CD4-positive, alpha-beta memory T cell (primary cell): ENCODE data around the gene MRPS7. TPM values are rescaled to one million over a fixed set of nuclear protein-coding genes. Genes with fewer than 3 reads are reported as not detected.

Experiments used
- CTCF ChIA-PET: fragments of 350-600 bp; sonication (Branson Sonifier 250); formaldehyde crosslinking; loops from one replicate; lab custom pipeline; 2021; ENCODE audit warnings: inconsistent platforms; ENCODE audit not compliant: partially characterized antibody; lab: Charles Lee
- POLR2A ChIA-PET: fragments of 350-600 bp; sonication (Branson Sonifier 250); formaldehyde crosslinking; loops from one replicate; lab custom pipeline; 2021; ENCODE audit not compliant: partially characterized antibody; lab: Charles Lee
- DNase-seq, 5 donors: peaks; one replicate each; pipeline versions ENCODE4 v3.0.0 to v3.0.0-alpha.2; 2020 to 2022; ENCODE audit warnings: mixed read lengths in 1 of 5
- H3K27ac ChIP-seq: one replicate; pipeline ENCODE4 v1.7.0; 2013; ENCODE audit warnings: low read depth, low read length
- H3K27me3 ChIP-seq: 2 replicates; pipeline ENCODE4 v1.7.0; 2013; ENCODE audit warnings: mild to moderate bottlenecking, low read length, moderate library complexity; ENCODE audit not compliant: insufficient read depth
- H3K36me3 ChIP-seq: 2 replicates; pipeline ENCODE4 v1.7.0; 2013; ENCODE audit warnings: mild to moderate bottlenecking, low read length, moderate library complexity; ENCODE audit not compliant: insufficient read depth
- H3K4me1 ChIP-seq: 2 replicates; pipeline ENCODE4 v1.7.0; 2013; ENCODE audit warnings: mild to moderate bottlenecking, low read length, moderate library complexity; ENCODE audit not compliant: insufficient read depth
- H3K4me3 ChIP-seq, 2 donors: one replicate each; pipeline ENCODE4 v1.7.0; 2013; ENCODE audit warnings: low read length in 2 of 2, mild to moderate bottlenecking in 1 of 2
- H3K9me3 ChIP-seq, 2 donors: one replicate each; pipeline ENCODE4 v1.7.0; 2013; ENCODE audit warnings: low read length in 2 of 2, control low read depth in 1 of 2; ENCODE audit not compliant: control insufficient read depth in 1 of 2
- H3K27ac Mint-ChIP-seq, 7 donors: one replicate each; pipeline ENCODE4 v1.8.0; 2020 to 2021; ENCODE audit warnings: mixed read lengths in 7 of 7, mild to moderate bottlenecking in 6 of 7, inconsistent platforms in 3 of 7, moderate library complexity in 3 of 7
- H3K27me3 Mint-ChIP-seq, 2 donors: one replicate each; pipeline ENCODE4 v1.8.0; 2020 to 2021; ENCODE audit warnings: mixed read lengths in 2 of 2
- H3K36me3 Mint-ChIP-seq, 2 donors: one replicate each; pipeline ENCODE4 v1.8.0; 2020 to 2021; ENCODE audit warnings: mixed read lengths in 2 of 2, inconsistent platforms in 1 of 2, mild to moderate bottlenecking in 1 of 2
- H3K4me1 Mint-ChIP-seq, 4 donors: one replicate each; pipeline ENCODE4 v1.8.0; 2020 to 2021; ENCODE audit warnings: mixed read lengths in 4 of 4, mild to moderate bottlenecking in 1 of 4
- H3K4me3 Mint-ChIP-seq, 8 donors: one replicate each; pipeline ENCODE4 v1.8.0; 2020 to 2021; ENCODE audit warnings: mixed read lengths in 8 of 8, mild to moderate bottlenecking in 7 of 8, moderate library complexity in 6 of 8, inconsistent platforms in 3 of 8
- H3K9me3 Mint-ChIP-seq, 8 donors: one replicate each; pipeline ENCODE4 v1.8.0; 2020 to 2021; ENCODE audit warnings: mixed read lengths in 8 of 8, mild to moderate bottlenecking in 5 of 8, inconsistent platforms in 3 of 8, moderate library complexity in 1 of 8
- intact Hi-C: fragments of 100-400 bp; cut with micrococcal nuclease; formaldehyde crosslinking; loops from one replicate; pipeline ENCODE4 v1.15.1; 2023
- polyA plus RNA-seq, 2 donors: library from polyadenylated mRNA; unstranded; fragments of 300-500 nt; fragmentation: Illumina TruSeq; gene quantifications; one replicate each; pipeline ENCODE4 v1.2.3, GENCODE V29; 2021
- total RNA-seq, 2 experiments: library from RNA; stranded (reverse); gene quantifications; one replicate each; pipeline ENCODE4 v1.2.3, GENCODE V29; 2021

Gene MRPS7
- total and polyA plus RNA-seq, 4 experiments from 2014 or later: 34.1 to 150 (median 71.7) TPM

DNA sequence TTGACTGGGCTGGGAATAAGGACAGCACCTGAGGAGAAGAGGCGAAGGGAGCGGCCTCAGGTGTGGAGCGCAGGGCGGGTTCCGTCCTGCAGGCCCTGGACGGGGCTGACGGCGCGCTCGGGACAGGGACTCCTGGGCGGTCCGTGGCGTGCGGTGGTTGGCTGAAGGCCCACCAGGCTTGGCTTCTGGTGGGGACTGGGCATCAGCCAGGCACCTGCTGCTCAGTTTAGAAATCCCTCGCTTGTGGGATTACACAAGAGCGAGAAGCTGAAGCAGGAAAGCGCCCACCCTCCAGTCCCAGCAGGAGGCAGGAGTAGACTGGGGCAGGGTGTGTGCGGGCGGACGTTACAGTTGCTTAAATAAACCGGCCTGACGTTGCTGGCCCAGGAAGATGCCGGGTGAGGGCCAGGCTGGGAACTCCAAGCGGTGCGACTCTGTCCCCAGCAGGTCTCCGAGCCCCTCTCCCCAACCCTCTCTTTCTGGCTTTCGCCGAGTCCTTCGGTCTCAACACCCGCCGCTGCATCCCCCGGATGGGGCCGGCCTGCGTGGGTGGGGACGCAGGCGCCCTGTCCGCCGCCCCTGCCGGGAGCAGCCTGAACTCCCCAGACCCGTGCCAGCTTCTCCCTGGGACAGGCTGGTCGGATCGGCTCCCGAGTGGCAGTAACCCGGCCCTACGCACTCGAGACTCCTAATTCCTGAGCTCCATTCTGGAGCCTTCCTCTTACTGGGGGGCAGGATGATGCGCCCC, 8.7 kb downstream of the MRPS7 start:
- peak overlapping the region; percentile 61 to 89 for H3K4me3 ChIP-seq
- no peaks in the 10 kb centered on the region for H3K27me3 ChIP-seq
- peak overlapping the region; percentile 89 for H3K27ac ChIP-seq
- DNase-seq: peak in 3 of 5 donors; percentile 13 to 56 (median 15)
- H3K4me3 Mint-ChIP-seq: peak overlapping the region; percentile 76 to 85 (median 82)
- ChIA-PET CTCF (interaction anchor here (0.6 to 5.1 kb wide), 29 partner anchors 9 to 309 kb away, joined by 3 to 59 read pairs (median 4); partner anchors contain the start of genes GGA3, JPT1, MRPS7 and NUP85), POLR2A (interaction anchor here (0.5 to 6.3 kb wide), 39 partner anchors 9 to 988 kb away, joined by 3 to 193 read pairs (median 6); partner anchors contain the start of genes ARMC7, FDXR, GGA3 and GRB2)
- no peaks in the 10 kb centered on the region for H3K27me3 Mint-ChIP-seq
- H3K36me3 ChIP-seq: peaks cover 15% of the 10 kb centered on the region
- intact Hi-C loops: loop anchor here (1.0 to 2.0 kb wide), 2 partner anchors 88 to 142 kb away; partner anchors contain the start of gene SUMO2
- H3K36me3 Mint-ChIP-seq: peaks cover 3 to 29% of the 10 kb centered on the region in 2 donors
- H3K4me1 ChIP-seq: peaks cover 27% of the 10 kb centered on the region
- H3K9me3 ChIP-seq: no peaks in the 10 kb centered on the region
- H3K27ac Mint-ChIP-seq: peak overlapping the region; percentile 66 to 92 (median 88)
- H3K9me3 Mint-ChIP-seq: no peaks in the 10 kb centered on the region
- peaks cover 10 to 35% (median 22%) of the 10 kb centered on the region in 4 donors for H3K4me1 Mint-ChIP-seq

GRCh38 chr17:75270966-75271232, 9.2 kb downstream of the MRPS7 start, which contains the start of gene MIF4GD:
MIF4GD (minus strand) TSS chr17:75271231; CDS start chr17:75270195, 1,036 bp downstream.
- Histone ChIP-seq H3K4me1 (peaks cover 27% of the 10 kb centered on the region), H3K27me3 (no peaks in the 10 kb centered on the region), H3K9me3 (no peaks in the 10 kb centered on the region), H3K4me3 (peak within 1 kb of the TSS; percentile 61 to 89), H3K36me3 (peaks cover 11% of the 10 kb centered on the region), H3K27ac (peak within 1 kb of the TSS; percentile 89)
- H3K4me3 Mint-ChIP-seq: peak within 1 kb of the TSS; percentile 80 to 91 (median 84)
- H3K27me3 Mint-ChIP-seq: no peaks in the 10 kb centered on the region
- ChIA-PET CTCF (interaction anchor here (0.6 to 5.1 kb wide), 27 partner anchors 10 to 310 kb away, joined by 3 to 59 read pairs (median 4); partner anchors contain the start of genes GGA3, JPT1, MRPS7 and NUP85), POLR2A (interaction anchor here (0.5 to 6.3 kb wide), 40 partner anchors 10 to 989 kb away, joined by 3 to 193 read pairs (median 6); partner anchors contain the start of genes ARMC7, FDXR, GGA3 and GRB2)
- H3K9me3 Mint-ChIP-seq: no peaks in the 10 kb centered on the region
- peaks cover 10 to 35% (median 22%) of the 10 kb centered on the region in 4 donors for H3K4me1 Mint-ChIP-seq
- peaks cover 3 to 24% of the 10 kb centered on the region in 2 donors for H3K36me3 Mint-ChIP-seq
- intact Hi-C loops: loop anchor here (1.0 to 2.0 kb wide), 4 partner anchors 10 to 141 kb away; partner anchors contain the start of genes GGA3, MRPS7, SLC25A19 and SUMO2
- DNase-seq: no peak
- H3K27ac Mint-ChIP-seq: peak within 1 kb of the TSS; percentile 80 to 94 (median 90)

DNA sequence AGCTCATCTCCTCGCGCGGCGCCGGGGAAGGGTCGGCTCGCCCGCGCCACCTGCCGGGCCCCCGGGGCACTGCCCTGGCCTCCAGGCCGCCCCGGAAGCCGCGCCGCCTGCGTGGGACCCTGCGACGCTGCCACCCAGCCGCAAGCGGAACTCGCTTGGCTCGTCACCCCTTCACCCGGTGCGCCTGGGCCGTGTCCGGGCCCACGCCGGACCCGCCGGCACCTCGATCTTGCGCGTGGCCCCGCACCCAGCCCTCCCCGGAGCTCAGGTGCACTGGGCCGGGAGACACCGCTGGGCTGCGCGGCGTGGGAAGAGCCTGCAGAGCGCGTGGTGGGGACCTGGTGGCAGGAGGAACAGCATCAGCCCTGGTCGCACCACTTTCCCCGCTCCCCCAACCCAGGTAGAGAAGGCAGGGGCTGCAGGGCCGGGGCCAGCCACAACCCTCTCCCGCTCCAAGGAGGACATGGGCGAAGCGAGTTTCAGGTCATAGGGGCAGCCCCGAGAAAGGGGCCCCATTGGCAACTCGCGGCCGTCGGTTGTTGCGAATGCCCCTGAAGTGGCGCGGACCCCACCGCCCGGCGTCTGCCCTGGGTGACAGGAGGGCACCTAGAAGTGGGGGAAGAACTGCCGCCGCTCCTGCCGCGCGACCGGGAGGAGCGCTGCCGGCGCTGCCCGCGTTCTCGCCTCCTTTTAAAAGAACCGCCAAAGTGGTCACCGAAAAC, 9.7 kb downstream of the MRPS7 start:
- H3K27me3 ChIP-seq: no peaks in the 10 kb centered on the region
- H3K4me1 Mint-ChIP-seq: peaks cover 10 to 35% (median 22%) of the 10 kb centered on the region in 4 donors
- peak overlapping the region; percentile 80 to 91 (median 84) for H3K4me3 Mint-ChIP-seq
- H3K4me3 ChIP-seq: peak overlapping the region; percentile 42 to 82
- peak overlapping the region; percentile 25 to 94 (median 88) for H3K27ac Mint-ChIP-seq
- intact Hi-C loops: loop anchor here (1.0 to 2.0 kb wide), 3 partner anchors 10 to 89 kb away; partner anchors contain the start of genes GGA3, MRPS7, SLC25A19 and SUMO2
- POLR2A ChIA-PET: interaction anchor here (0.5 to 6.3 kb wide), 41 partner anchors 10 to 1776 kb away, joined by 3 to 193 read pairs (median 5); partner anchors contain the start of genes ARMC7, FDXR, GGA3 and GRB2
- no peaks in the 10 kb centered on the region for H3K9me3 Mint-ChIP-seq
- DNase-seq: peak; percentile 86 to 94 (median 88)
- CTCF ChIA-PET: interaction anchor here (0.6 to 5.1 kb wide), 28 partner anchors 10 to 310 kb away, joined by 3 to 59 read pairs (median 4); partner anchors contain the start of genes GGA3, JPT1, MRPS7 and NUP85
- peak overlapping the region; percentile 89 for H3K27ac ChIP-seq
- H3K36me3 ChIP-seq: peaks cover 6% of the 10 kb centered on the region
- no peaks in the 10 kb centered on the region for H3K27me3 Mint-ChIP-seq
- H3K9me3 ChIP-seq: no peaks in the 10 kb centered on the region
- H3K36me3 Mint-ChIP-seq: peaks cover 3 to 21% of the 10 kb centered on the region in 2 donors
- peaks cover 27% of the 10 kb centered on the region for H3K4me1 ChIP-seq

GRCh38 chr17:75271955-75272847, 10.5 kb downstream of the MRPS7 start:
- Mint-ChIP-seq H3K9me3 (no peaks in the 10 kb centered on the region), H3K27me3 (no peaks in the 10 kb centered on the region), H3K36me3 (peaks cover 0 to 15% of the 10 kb centered on the region in 2 donors), H3K4me1 (peaks cover 10 to 35% (median 22%) of the 10 kb centered on the region in 4 donors), H3K4me3 (peak overlapping the region; percentile 80 to 91 (median 84)), H3K27ac (peak overlapping the region; percentile 60 to 94 (median 88))
- Histone ChIP-seq H3K4me1 (peaks cover 27% of the 10 kb centered on the region), H3K9me3 (no peaks in the 10 kb centered on the region), H3K27ac (peak overlapping the region; percentile 82), H3K4me3 (peak overlapping the region; percentile 42 to 82), H3K27me3 (no peaks in the 10 kb centered on the region), H3K36me3 (no peaks in the 10 kb centered on the region)
- CTCF ChIA-PET: interaction anchor here (0.6 to 5.1 kb wide), 9 partner anchors 18 to 158 kb away, joined by 3 to 59 read pairs (median 5); partner anchors contain the start of gene SLC25A19
- POLR2A ChIA-PET: interaction anchor here (0.6 to 6.3 kb wide), 11 partner anchors 9 to 1776 kb away, joined by 3 to 193 read pairs (median 15); partner anchors contain the start of genes GGA3, GRB2, MRPS7 and SLC25A19
- DNase-seq: no peak
- intact Hi-C loops: loop anchor here (1.0 to 2.0 kb wide), 3 partner anchors 11 to 89 kb away; partner anchors contain the start of genes GGA3, MRPS7, SLC25A19 and SUMO2

DNA sequence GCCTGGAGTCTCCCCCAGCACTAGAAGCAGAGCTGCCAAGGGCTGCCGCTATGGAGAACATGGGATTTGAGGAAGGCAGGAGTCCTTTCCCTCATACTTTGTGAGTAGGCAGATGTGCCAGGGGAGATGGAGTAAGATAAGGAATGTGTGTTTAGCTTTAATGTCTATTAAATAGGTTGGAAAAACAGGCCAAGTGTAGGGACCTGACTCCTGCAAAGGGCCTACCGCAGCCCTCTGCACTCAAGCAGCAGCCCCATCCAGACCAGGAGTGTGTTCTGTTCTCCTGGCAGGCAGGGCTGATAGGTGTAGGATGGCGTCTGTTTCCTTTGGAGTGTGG, 11.1 kb downstream of the MRPS7 start:
- intact Hi-C loops: no loop called here
- Mint-ChIP-seq H3K27me3 (no peaks in the 10 kb centered on the region), H3K36me3 (peaks cover 0 to 14% of the 10 kb centered on the region in 2 donors), H3K4me3 (peak overlapping the region; percentile 42 to 84 (median 76)), H3K9me3 (no peaks in the 10 kb centered on the region), H3K27ac (peak overlapping the region in 5 of 7 donors; percentile 72 to 84 (median 80)), H3K4me1 (peaks cover 10 to 35% (median 22%) of the 10 kb centered on the region in 4 donors)
- Histone ChIP-seq H3K9me3 (no peaks in the 10 kb centered on the region), H3K36me3 (peaks cover 1% of the 10 kb centered on the region), H3K27me3 (no peaks in the 10 kb centered on the region), H3K4me3 (no peak overlapping the region), H3K27ac (peak overlapping the region; percentile 82), H3K4me1 (peaks cover 27% of the 10 kb centered on the region)
- DNase-seq: no peak
- ChIA-PET POLR2A (interaction anchor here (1.7 to 6.3 kb wide), 5 partner anchors 12 to 133 kb away, joined by 4 to 193 read pairs (median 62); partner anchors contain the start of genes GGA3, GRB2, MRPS7 and SLC25A19), CTCF (interaction anchor here (0.6 to 5.1 kb wide), 3 partner anchors 17 to 159 kb away, joined by 3 to 59 read pairs (median 5); partner anchors contain the start of gene SLC25A19)
